Thyroid gland (tissue), 4 donors: Measurements from ENCODE around the gene PPP5C.

Source experiments
- POLR2A ChIP-seq, 2 donors: fragments of 450-650 bp; IDR thresholded peaks; one replicate each; pipeline ENCODE4 v1.6.1; 2017; ENCODE audit warnings: antibody characterized with exemption in 2 of 2, mild to moderate bottlenecking in 2 of 2, moderate library complexity in 1 of 2
- TF ChIP-seq, protein P1 (sequence below), 6 experiments: fragments of 200-600 bp in 3 of 6; fragments of 450-650 bp in 3 of 6; sonication (generic) in 3 of 6; IDR thresholded peaks; one replicate each; pipeline ENCODE4 v1.5.1; 2016 to 2019; ENCODE audit warnings: antibody characterized with exemption in 6 of 6, mild to moderate bottlenecking in 2 of 6, inconsistent platforms in 1 of 6, moderate library complexity in 1 of 6

GRCh38 chr19:46341937-46342336 lies 5.0 kb upstream of the PPP5C start:
- TF ChIP-seq POLR2A (IDR thresholded peaks at IDR 0.05) = no peak
- TF ChIP-seq, protein P1, sequence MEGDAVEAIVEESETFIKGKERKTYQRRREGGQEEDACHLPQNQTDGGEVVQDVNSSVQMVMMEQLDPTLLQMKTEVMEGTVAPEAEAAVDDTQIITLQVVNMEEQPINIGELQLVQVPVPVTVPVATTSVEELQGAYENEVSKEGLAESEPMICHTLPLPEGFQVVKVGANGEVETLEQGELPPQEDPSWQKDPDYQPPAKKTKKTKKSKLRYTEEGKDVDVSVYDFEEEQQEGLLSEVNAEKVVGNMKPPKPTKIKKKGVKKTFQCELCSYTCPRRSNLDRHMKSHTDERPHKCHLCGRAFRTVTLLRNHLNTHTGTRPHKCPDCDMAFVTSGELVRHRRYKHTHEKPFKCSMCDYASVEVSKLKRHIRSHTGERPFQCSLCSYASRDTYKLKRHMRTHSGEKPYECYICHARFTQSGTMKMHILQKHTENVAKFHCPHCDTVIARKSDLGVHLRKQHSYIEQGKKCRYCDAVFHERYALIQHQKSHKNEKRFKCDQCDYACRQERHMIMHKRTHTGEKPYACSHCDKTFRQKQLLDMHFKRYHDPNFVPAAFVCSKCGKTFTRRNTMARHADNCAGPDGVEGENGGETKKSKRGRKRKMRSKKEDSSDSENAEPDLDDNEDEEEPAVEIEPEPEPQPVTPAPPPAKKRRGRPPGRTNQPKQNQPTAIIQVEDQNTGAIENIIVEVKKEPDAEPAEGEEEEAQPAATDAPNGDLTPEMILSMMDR (IDR thresholded peaks at IDR 0.05) = no peak
